ENCODE measurements around the gene UTRN. TPM values are rescaled to one million over a fixed set of nuclear protein-coding genes. Genes with fewer than 3 reads are reported as not detected.

Gene UTRN
- total RNA-seq, result 29.2 TPM

- ATAC-seq (peak; percentile 74), DNase-seq (ENCODE audit: low spot score) (peak; percentile 80)
Measured at GRCh38 chr6:144284783-144285547, at the start of gene UTRN. Gene UTRN, plus strand, starts transcription at chr6:144285335. Its CDS starts 6,494 bp downstream, at chr6:144291829.

DNA sequence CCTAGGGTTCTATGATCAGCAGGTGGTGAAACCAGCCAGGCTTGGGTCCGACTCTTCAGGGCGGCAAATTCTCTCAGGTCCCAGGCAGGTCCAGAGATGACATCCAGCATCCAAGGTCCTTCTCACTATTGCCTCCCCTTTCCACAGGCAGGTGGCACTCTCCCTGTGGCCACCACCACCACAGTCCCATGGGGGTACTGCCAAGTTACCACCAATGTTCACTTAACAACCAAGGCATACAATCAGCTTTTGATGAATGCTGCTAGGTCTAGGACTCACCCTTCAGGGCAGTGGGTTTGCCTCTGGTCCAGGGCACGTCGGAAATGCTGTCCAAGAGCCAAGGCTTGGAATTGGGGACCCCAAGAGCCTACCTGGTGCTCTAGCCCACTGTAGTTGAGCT, 40.4 kb upstream of the UTRN start:
- ATAC-seq, result no peak
- DNase-seq (ENCODE audit: low spot score), result no peak

DNA sequence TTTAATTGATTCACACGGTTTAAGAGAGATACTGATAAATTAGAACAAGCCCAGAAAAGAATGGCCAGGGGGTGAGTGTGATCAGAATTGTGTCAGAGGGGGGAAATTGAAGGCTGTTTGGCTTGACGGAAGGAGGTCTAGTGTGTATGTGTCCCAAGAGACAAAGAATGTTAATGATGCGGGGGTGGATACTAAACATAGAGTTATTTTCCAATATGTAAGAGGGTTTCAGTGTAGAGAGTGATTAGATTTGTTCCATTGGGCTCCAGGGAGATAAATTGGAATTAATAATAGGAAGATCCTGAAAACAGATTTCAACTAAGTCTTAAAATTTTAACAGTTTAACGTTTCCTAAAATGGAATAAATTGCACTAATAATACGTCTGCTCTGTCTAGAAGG, 38.1 kb upstream of the UTRN start:
- DNase-seq (ENCODE audit: low spot score) (no peak), ATAC-seq (no peak)

DNA sequence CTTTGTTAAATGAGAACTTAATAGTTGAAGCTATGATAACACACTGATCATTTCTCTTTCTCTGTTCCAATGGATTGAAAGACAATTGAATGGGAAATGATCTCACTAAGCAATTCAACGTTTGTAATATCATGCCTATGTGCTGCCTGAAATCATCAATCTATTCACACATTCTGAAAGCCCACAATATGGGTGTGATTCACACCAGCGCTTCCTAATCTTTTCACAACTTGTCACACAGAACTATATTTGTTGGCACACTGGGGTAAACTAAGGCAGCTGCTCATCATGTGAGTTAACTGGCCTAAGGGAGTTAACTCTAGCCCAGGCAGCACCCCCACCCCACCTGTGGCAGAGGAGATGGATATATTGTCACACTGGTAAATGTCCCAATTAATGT, 37.1 kb upstream of the UTRN start:
- no peak for ATAC-seq

GRCh38 chr6:144248476-144249301, 36.4 kb upstream of the UTRN start:
- DNase-seq (ENCODE audit: low spot score) (no peak), ATAC-seq (no peak)

More for the DNA sequence above, 37.1 kb upstream of the UTRN start:
- no peak for DNase-seq (ENCODE audit: low spot score)

DNA sequence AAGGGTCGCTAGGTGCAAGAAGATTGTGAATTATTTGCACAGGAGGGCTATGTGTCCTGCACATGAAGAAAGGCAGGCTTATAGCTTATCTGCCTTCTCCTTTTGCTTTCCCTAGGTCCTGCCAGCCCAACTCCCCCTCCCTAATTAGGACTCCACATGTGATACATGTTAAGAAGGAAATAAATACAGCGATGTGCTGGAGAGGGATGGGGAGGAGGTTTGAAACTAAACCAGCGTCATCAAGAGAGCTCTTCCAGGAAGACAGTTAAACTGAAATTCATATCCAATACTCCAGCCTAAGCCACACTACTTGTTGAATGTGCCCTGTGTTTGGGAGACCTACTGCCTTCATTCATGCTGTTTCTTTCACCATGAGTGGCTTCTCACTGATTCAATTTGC, 34.9 kb upstream of the UTRN start:
- ATAC-seq, result no peak

DNA sequence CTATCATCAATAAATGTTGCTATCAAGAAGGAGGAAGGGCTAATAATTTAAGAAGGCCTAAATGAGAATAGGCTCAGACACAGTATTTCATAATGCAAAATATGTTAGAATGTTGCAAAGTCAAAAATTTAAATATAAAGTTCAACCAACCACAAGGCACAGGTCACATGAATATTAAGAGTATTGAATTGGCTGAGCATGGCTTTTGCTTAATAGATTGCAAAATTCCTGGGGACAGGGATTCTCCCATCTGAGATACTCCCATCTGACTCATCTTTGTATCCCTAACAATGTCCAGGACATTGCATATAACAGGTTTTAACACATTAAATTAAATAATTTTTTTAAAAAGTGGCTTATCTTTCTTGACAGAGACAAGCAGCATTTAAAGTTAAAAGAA, 32.9 kb upstream of the UTRN start:
- no peak for ATAC-seq
- no peak for DNase-seq (ENCODE audit: low spot score)

More for the DNA sequence above, 34.9 kb upstream of the UTRN start:
- no peak for DNase-seq (ENCODE audit: low spot score)

DNA sequence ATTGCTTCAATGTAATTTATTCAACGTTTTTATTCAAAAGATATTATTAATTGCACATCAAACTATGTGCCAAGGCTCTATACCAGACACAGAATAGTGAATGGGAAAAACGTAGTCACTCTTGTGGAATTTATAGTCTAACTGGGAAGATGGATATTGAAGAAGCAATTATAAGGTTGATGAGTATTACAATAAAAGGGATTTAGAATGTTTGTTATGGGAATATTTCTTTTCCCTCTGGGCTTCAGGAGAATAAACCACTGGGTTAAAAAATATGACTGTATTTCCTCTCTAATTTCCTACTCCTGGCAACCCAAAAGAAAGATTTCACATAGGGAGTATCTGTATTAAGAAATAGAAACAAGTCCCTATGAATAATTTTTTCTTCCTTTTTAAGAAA, 25.1 kb upstream of the UTRN start:
- ATAC-seq, result no peak
- no peak for DNase-seq (ENCODE audit: low spot score)

- peak; percentile 50 for ATAC-seq
- no peak for DNase-seq (ENCODE audit: low spot score)
Measured at GRCh38 chr6:144262470-144263369, 22.4 kb upstream of the UTRN start.

- no peak for ATAC-seq
- DNase-seq (ENCODE audit: low spot score), result no peak
Measured at GRCh38 chr6:144263786-144264185, 21.3 kb upstream of the UTRN start.

DNA sequence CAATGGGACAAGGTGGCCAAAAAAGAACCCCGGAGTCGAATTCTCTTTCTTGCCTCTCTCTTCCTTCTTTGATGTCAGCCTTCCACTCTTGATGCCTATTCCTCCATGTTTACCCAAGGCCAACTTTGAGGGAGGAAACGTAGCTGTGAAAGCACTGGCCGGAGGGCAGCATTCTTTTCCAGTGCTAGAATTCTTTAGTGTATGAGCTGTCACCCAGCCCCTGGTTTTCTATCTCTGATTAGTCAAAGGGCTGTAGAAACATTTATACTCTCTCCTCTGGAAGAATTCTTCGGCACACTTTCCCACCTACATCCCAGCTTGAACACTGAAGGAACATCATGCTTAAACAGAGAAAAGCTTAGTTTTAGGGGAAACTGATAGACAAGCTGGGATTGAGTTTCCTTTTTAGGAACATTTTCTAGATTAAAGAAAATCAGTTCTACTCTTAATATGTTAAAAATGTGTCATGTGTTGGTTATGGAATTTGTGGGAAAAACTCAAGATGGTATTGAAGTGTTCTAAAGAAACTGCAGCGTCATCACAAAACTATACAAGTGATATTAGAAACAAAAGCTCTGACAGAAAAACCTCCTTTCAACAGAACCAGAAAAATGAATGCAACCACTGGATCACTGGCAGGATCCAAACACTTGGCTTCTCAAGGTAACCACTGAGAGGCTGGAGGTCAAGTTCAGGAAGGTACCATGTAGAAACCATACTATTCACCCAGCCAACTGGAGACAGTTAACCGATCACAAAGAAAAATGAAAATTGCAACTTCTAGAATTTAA, 20.7 kb upstream of the UTRN start:
- ATAC-seq, result peak; percentile 69
- no peak for DNase-seq (ENCODE audit: low spot score)

- ATAC-seq (peak; percentile 76), DNase-seq (ENCODE audit: low spot score) (no peak)
Measured at GRCh38 chr6:144265061-144265357, 20.1 kb upstream of the UTRN start.

DNA sequence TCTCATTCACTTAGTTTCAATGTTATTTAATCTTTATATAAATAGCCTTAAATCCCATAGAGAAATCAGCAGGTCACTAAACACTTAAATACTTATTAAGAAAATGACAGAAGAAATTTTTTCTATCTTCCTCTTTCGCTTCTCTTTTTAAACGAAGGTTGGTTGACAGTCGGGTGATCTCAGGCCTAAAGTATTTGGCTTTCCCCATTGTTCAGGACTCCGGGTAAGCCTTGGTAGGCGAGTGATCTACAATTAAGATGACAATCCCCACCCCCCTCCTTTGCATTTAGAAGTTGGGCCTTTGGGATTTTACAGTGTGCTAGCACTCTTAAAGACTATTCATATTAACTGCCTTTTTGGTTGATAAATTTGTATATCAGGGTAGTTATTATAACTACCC, 19.7 kb upstream of the UTRN start:
- DNase-seq (ENCODE audit: low spot score) (no peak), ATAC-seq (no peak)

GRCh38 chr6:144266091-144266649, 19.0 kb upstream of the UTRN start:
- ATAC-seq, result peak; percentile 58
- DNase-seq (ENCODE audit: low spot score), result no peak

DNA sequence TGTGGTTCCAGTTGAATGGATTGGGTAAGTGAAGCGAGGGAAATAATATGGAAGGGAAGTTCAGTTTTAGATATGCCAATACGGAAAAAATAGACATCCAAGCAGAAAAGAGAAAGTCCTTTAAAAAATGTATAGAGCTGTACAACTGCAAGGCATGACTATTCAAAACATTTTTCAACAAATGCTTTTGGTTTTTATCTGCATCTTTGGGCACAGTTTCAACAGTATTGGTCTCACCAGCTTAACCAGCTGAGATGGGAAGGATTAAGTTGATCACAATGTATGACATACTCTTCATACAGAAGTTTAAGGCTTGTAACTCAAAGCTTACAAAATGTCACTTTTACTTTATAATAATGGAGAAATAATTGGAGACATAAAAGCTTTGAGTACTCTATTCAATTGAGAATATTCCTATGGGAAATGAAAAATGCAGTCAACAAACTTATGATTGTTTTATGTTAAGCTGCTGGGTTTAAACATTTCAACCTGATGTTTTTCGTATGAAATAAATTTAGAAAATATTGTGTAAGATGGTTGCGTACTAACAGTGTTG, 16.3 kb upstream of the UTRN start:
- DNase-seq (ENCODE audit: low spot score) (no peak), ATAC-seq (no peak)

GRCh38 chr6:144277174-144277573, 8.0 kb upstream of the UTRN start:
- no peak for DNase-seq (ENCODE audit: low spot score)
- no peak for ATAC-seq

GRCh38 chr6:144277605-144278227, 7.4 kb upstream of the UTRN start:
- peak; percentile 65 for DNase-seq (ENCODE audit: low spot score)
- ATAC-seq, result peak; percentile 88

- peak; percentile 48 for DNase-seq (ENCODE audit: low spot score)
- peak; percentile 84 for ATAC-seq
Measured at GRCh38 chr6:144278659-144279314, 6.3 kb upstream of the UTRN start.
